GM19438 (cell line): ENCODE results near the gene SLC35F4.
A peak's percentile ranks its signal among the peaks of the same experiment; 100 is the strongest.

ENCODE experiments used
- ATAC-seq: cut with Tn5 transposase; IDR thresholded peaks from one replicate; pipeline ENCODE4 v1.9.1; 2021; ENCODE audit warnings: low read depth; ENCODE audit not compliant: unreplicated experiment

The SLC35F4 gene

GRCh38 chr14:57652769-57653168 is 213.1 kb downstream of the SLC35F4 start:
- ATAC-seq, result no peak

- no peak for ATAC-seq
Observed at GRCh38 chr14:57641776-57642175, 224.1 kb downstream of the SLC35F4 start.

GRCh38 chr14:57640036-57640435 is 225.9 kb downstream of the SLC35F4 start:
- ATAC-seq, result no peak

GRCh38 chr14:57637901-57638300 is 228.0 kb downstream of the SLC35F4 start:
- no peak for ATAC-seq

- ATAC-seq, result no peak
Observed at GRCh38 chr14:57634335-57634734, 231.6 kb downstream of the SLC35F4 start.

GRCh38 chr14:57632649-57633048 is 233.2 kb downstream of the SLC35F4 start:
- ATAC-seq, result no peak

DNA sequence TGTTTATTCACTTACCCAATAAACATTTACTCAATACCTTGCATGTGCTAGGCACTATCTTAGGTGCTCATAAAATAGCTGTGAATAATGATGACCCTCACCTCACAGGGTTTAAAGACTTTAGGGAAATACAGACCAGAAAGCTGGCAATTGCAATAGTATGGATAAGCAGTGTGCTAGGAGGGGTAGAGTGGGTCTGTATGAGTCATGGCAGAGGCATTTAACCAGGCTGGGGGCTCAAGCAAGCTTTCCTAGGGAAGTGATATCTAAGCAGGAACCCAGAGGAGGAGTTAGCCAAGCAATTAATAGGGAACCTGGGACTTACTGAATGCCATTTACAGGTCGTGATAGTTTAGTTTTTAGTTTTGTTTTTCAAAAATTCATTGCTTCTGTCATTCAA is 248.4 kb downstream of the SLC35F4 start:
- ATAC-seq, result no peak

DNA sequence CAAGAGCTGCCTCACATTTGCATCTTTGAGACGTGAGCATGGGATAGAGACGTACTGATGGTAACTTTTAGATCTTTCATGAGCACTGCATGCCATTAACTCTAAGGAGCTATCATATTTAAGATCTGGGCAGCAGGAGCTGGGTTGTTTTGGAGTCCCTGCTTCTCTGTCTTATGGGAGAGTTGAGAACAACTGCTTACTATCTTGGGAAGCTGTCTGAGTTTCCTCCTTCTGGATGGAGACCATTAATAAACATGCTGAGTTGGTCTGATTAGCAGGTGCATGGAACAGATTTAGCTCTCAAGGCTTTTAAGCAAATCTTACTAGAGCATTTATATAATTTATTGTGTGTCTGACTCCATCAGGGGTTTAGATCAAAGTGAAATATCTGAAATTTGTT is 252.9 kb downstream of the SLC35F4 start:
- no peak for ATAC-seq

GRCh38 chr14:57611555-57612075 is 254.3 kb downstream of the SLC35F4 start:
- ATAC-seq, result no peak

- ATAC-seq, result no peak
Observed at GRCh38 chr14:57610631-57611030, 255.3 kb downstream of the SLC35F4 start.

DNA sequence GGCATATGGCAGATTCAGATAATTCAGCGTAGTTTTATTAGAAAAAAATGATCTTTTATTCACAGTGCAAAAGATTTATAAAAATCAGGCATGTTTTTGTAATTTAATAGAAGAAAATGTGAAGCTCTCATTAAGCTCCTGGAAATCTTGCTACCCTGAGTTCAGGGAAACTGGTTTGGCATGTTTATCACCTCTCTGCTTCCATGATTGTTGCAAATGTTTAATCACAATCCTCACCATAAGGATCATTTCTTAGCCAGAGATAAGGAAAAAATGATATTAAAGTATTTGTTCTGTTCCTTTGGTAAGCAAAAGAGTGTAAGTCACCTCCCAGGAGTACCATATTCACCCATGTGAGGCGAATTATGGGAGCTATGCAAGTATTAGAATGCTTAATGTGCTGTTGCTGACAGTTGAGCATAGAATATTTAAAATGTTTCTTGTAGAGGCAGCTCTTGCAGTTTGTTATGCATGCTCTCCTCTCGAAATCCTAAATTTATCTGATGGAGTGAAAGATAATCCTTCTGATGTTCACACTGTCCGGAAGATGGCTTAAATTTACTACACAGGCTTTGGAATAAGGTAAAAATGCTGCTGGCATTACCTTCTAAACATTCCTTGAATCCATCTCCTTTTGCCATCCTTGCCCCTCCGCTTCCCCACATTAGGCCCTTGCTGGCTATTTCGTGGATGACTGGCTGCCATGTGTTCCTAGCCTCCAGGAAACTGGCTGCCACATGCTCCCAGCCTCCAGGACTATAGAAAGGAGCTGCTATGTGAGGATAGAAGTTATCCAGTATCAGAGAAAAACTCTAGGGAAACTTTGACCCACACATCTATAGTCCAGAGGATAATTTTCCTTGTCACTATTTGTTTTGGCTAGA is 256.5 kb downstream of the SLC35F4 start:
- ATAC-seq, result no peak

DNA sequence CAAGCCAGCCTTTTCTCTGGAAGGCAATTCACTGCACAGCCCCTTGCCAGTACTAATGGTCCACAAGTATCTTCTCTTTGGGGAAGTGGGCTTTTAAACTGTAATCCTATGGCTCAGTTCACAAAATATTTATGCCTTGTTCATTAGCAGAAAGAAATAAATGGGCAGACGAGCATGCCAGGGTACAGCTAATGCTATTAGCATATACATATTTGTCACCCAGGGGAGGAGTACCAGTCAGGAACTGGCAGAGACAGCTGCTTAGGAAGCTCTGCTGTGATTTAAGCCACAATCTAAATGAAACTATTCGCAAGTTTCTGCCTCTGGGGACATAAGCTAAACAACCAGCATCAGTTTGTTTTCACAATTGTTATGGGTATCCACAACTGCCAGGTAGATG is 258.8 kb downstream of the SLC35F4 start:
- ATAC-seq, result no peak

DNA sequence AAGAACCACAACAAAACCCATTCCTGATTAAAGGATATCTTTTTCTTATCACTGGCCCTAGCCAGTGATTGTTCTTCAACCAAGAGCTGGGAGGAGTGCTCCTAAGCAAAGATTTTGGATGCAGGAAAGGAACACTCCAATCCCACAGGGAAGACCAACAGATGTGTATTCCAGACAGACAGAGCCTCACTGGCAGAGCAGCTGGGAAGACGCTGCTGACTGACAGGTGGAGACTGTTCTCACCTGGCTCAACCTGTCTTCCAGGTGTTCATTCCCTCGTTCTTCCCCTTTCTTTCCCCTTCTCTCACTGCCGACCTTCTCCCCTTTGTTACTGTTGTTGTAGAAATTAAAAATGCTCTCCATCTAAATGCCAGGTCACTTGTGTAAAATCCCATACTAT is 282.5 kb downstream of the SLC35F4 start:
- ATAC-seq, result no peak

GRCh38 chr14:57582746-57583145 is 283.1 kb downstream of the SLC35F4 start:
- no peak for ATAC-seq

- ATAC-seq, result no peak
Observed at GRCh38 chr14:57578801-57579200, 287.1 kb downstream of the SLC35F4 start.

DNA sequence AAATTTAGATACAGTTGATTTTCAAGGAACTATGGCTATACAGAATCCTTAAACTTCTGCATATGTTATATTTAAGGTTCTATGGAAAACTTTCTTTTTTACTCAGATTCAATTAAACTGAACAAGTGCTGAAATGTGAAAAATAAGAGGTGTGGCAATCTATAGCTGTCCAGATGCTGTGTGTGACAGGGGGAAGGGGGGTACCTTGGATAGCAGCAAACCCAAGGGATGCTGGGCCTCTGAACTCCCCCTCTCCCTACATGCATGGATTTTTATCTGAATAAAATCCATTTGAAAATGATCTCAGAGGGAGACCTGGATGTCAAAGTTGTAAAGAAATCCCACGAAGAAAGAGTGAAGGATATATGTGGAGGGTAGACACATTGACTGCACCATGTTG is 289.4 kb downstream of the SLC35F4 start:
- no peak for ATAC-seq

- ATAC-seq, result no peak
Observed at GRCh38 chr14:57575482-57575881, 290.4 kb downstream of the SLC35F4 start.

GRCh38 chr14:57574617-57575288 is 291.1 kb downstream of the SLC35F4 start:
- no peak for ATAC-seq

GRCh38 chr14:57573173-57573572 is 292.7 kb downstream of the SLC35F4 start:
- no peak for ATAC-seq

GRCh38 chr14:57568554-57568953 is 297.3 kb downstream of the SLC35F4 start:
- no peak for ATAC-seq

DNA sequence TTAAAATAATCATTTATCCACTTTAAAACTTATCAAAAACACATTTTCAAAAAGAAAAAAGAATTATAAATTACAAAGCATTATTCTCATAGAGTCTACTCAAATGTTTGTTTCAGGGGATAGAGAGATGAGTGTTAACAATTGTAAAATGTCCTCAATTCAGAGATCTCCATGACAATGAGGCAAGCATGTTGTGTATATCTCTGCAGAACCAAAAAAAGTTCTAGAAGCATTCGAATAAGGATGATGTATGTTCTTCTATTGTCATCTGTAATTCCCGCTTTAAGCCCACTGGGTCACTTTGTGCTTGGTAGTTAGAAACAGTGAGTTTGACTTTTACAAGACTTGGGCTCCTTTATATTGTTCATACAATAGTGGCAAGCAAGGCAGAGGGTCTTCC is 298.7 kb downstream of the SLC35F4 start:
- ATAC-seq, result no peak

- ATAC-seq, result peak; percentile 80
Observed at GRCh38 chr14:57560681-57561080, 305.2 kb downstream of the SLC35F4 start.
